Activated CD8-positive, alpha-beta T cell treated with anti-CD3 and anti-CD28 coated beads for 36 hours (primary cell): ENCODE data around the gene KRT77. TPM values are rescaled to one million over a fixed set of nuclear protein-coding genes. Genes with fewer than 3 reads are reported as not detected.

Experiments
- ATAC-seq: fragments of 200-7000 bp; cut with Tn5 transposase; one replicate; pipeline ENCODE4 v1.10.0; 2021; ENCODE audit warnings: mild to moderate bottlenecking, moderate library complexity
- CTCF ChIA-PET: fragments of 350-600 bp; sonication (Branson Sonifier 250); formaldehyde crosslinking; loops from one replicate; lab custom pipeline; 2021; ENCODE audit warnings: antibody characterized with exemption; lab: Charles Lee
- POLR2A ChIA-PET: fragments of 350-600 bp; sonication (Branson Sonifier 250); formaldehyde crosslinking; loops from one replicate; lab custom pipeline; 2021; ENCODE audit warnings: antibody characterized with exemption; lab: Charles Lee
- DNase-seq: peaks from one replicate; pipeline ENCODE4 v3.0.0-alpha.2; 2020
- H3K27ac Mint-ChIP-seq: one replicate; pipeline ENCODE4 v1.8.0; 2021; ENCODE audit warnings: mild to moderate bottlenecking, mixed read lengths
- H3K27me3 Mint-ChIP-seq: one replicate; pipeline ENCODE4 v1.8.0; 2021; ENCODE audit warnings: mixed read lengths
- H3K36me3 Mint-ChIP-seq: one replicate; pipeline ENCODE4 v1.8.0; 2021; ENCODE audit warnings: low read depth, mixed read lengths
- H3K4me1 Mint-ChIP-seq: one replicate; pipeline ENCODE4 v1.8.0; 2021; ENCODE audit warnings: low read depth, mixed read lengths
- H3K4me3 Mint-ChIP-seq: one replicate; pipeline ENCODE4 v1.8.0; 2021; ENCODE audit warnings: mild to moderate bottlenecking, moderate library complexity, mixed read lengths
- H3K9me3 Mint-ChIP-seq: one replicate; pipeline ENCODE4 v1.8.0; 2021; ENCODE audit warnings: mixed read lengths
- CTCF ChIP-seq: fragments of 200-600 bp; IDR thresholded peaks from one replicate; pipeline ENCODE4 v1.8.0; 2022; ENCODE audit warnings: antibody characterized with exemption, mild to moderate bottlenecking
- intact Hi-C: fragments of 100-400 bp; cut with micrococcal nuclease; formaldehyde crosslinking; loops from one replicate; pipeline ENCODE4 v1.10.0; 2022
- total RNA-seq, 2 experiments: library from RNA; stranded (reverse); gene quantifications; one replicate each; pipeline ENCODE4 v1.2.3, GENCODE V29; 2021

KRT77 gene
- total RNA-seq, 2 experiments from 2014 or later, result not detected

GRCh38 chr12:52748578-52748977 lies 45.3 kb upstream of the KRT77 start:
- intact Hi-C loops, result no loop called here
- ATAC-seq (no peak), DNase-seq (no peak)
- no peak overlapping the region for H3K27ac Mint-ChIP-seq
- peaks cover 1% of the 10 kb centered on the region for H3K27me3 Mint-ChIP-seq
- no peak for TF ChIP-seq CTCF
- no peaks in the 10 kb centered on the region for H3K9me3 Mint-ChIP-seq
- POLR2A ChIA-PET, result no interaction called here
- CTCF ChIA-PET, result no interaction called here
- H3K4me3 Mint-ChIP-seq, result no peak overlapping the region
- H3K36me3 Mint-ChIP-seq, result no peaks in the 10 kb centered on the region
- peaks cover 12% of the 10 kb centered on the region for H3K4me1 Mint-ChIP-seq

- no peak overlapping the region for H3K27ac Mint-ChIP-seq
- ChIA-PET CTCF (interaction anchor here (0.7 to 1.3 kb wide), 4 partner anchors 8 to 134 kb away, joined by 3 read pairs; no protein-coding TSS in a partner anchor), POLR2A (no interaction called here)
- H3K36me3 Mint-ChIP-seq, result no peaks in the 10 kb centered on the region
- peaks cover 3% of the 10 kb centered on the region for H3K27me3 Mint-ChIP-seq
- TF ChIP-seq CTCF, result no peak
- ATAC-seq (no peak), DNase-seq (no peak)
- H3K9me3 Mint-ChIP-seq, result no peaks in the 10 kb centered on the region
- H3K4me1 Mint-ChIP-seq, result peaks cover 11% of the 10 kb centered on the region
- no peak overlapping the region for H3K4me3 Mint-ChIP-seq
- intact Hi-C loops, result no loop called here
These were observed 42.2 kb upstream of the KRT77 start for GRCh38 chr12:52745554-52745953.

GRCh38 chr12:52744493-52745156 lies 41.3 kb upstream of the KRT77 start:
- DNase-seq (no peak), ATAC-seq (no peak)
- Mint-ChIP-seq H3K4me1 (peaks cover 9% of the 10 kb centered on the region), H3K27me3 (peaks cover 3% of the 10 kb centered on the region), H3K27ac (no peak overlapping the region), H3K36me3 (no peaks in the 10 kb centered on the region), H3K4me3 (no peak overlapping the region), H3K9me3 (no peaks in the 10 kb centered on the region)
- CTCF ChIA-PET, result interaction anchor here (0.7 to 1.2 kb wide), 2 partner anchors 9 to 126 kb away, joined by 3 read pairs; no protein-coding TSS in a partner anchor
- no peak for TF ChIP-seq CTCF
- POLR2A ChIA-PET, result no interaction called here
- intact Hi-C loops, result no loop called here

- H3K27ac Mint-ChIP-seq, result no peak overlapping the region
- no peak for DNase-seq
- ATAC-seq, result no peak
- peaks cover 3% of the 10 kb centered on the region for H3K27me3 Mint-ChIP-seq
- ChIA-PET CTCF (no interaction called here), POLR2A (no interaction called here)
- H3K36me3 Mint-ChIP-seq, result no peaks in the 10 kb centered on the region
- H3K4me3 Mint-ChIP-seq, result no peak overlapping the region
- no peaks in the 10 kb centered on the region for H3K4me1 Mint-ChIP-seq
- H3K9me3 Mint-ChIP-seq, result no peaks in the 10 kb centered on the region
- intact Hi-C loops, result no loop called here
- TF ChIP-seq CTCF, result no peak
These were observed 39.6 kb upstream of the KRT77 start for GRCh38 chr12:52742822-52743457.

GRCh38 chr12:52742196-52742580 lies 38.9 kb upstream of the KRT77 start:
- Mint-ChIP-seq H3K36me3 (no peaks in the 10 kb centered on the region), H3K9me3 (no peaks in the 10 kb centered on the region), H3K4me3 (no peak overlapping the region), H3K27ac (no peak overlapping the region), H3K4me1 (no peaks in the 10 kb centered on the region), H3K27me3 (peaks cover 3% of the 10 kb centered on the region)
- intact Hi-C loops, result no loop called here
- TF ChIP-seq CTCF, result no peak
- no peak for DNase-seq
- no peak for ATAC-seq
- CTCF ChIA-PET, result no interaction called here
- POLR2A ChIA-PET, result no interaction called here
